B cell (primary cell): Measurements from ENCODE around the gene CCDC144A.
"Not testable (repeated sequence)": the region's sequence is repeated elsewhere in the genome, so short reads cannot be mapped to it uniquely, and the experiment has no call there.

Experiments used
- EZH2 ChIP-seq: IDR thresholded peaks from 2 replicates; pipeline ENCODE4 v1.6.1; 2012; ENCODE audit warnings: borderline replicate concordance, low read depth, mild to moderate bottlenecking, moderate library complexity, low read length; ENCODE audit not compliant: insufficient read depth, poor library complexity, severe bottlenecking
- TF ChIP-seq, protein P1 (sequence below): fragments of 200-600 bp; IDR thresholded peaks from one replicate; pipeline ENCODE4 v1.8.0; 2022; ENCODE audit warnings: antibody characterized with exemption, mild to moderate bottlenecking

DNA sequence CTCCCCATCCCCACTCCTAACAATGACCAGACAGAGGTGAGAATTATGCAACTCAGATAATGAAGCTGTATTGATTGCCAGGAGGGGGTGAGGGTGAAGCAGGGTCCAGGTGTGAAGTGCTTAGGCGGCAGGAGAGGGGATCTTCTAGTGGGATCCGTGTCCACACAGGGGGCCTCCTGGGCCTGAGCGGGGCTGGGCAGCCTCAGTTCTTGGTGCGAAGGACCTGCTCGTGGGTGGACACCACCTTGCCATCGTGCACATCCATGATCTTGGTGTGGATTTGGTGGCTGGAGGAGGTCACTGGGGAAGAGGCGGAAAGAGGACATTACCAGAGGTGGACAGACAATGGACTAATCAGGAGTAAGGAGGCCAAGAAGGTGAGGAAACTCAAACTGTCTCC lies 127.9 kb downstream of the CCDC144A start:
- TF ChIP-seq EZH2, result not testable (repeated sequence)
- TF ChIP-seq, protein P1, sequence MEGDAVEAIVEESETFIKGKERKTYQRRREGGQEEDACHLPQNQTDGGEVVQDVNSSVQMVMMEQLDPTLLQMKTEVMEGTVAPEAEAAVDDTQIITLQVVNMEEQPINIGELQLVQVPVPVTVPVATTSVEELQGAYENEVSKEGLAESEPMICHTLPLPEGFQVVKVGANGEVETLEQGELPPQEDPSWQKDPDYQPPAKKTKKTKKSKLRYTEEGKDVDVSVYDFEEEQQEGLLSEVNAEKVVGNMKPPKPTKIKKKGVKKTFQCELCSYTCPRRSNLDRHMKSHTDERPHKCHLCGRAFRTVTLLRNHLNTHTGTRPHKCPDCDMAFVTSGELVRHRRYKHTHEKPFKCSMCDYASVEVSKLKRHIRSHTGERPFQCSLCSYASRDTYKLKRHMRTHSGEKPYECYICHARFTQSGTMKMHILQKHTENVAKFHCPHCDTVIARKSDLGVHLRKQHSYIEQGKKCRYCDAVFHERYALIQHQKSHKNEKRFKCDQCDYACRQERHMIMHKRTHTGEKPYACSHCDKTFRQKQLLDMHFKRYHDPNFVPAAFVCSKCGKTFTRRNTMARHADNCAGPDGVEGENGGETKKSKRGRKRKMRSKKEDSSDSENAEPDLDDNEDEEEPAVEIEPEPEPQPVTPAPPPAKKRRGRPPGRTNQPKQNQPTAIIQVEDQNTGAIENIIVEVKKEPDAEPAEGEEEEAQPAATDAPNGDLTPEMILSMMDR, result not testable (repeated sequence)
